GM12891 (cell line): ENCODE measurements around the gene MAN2B1.

Experiments used
- POLR2A ChIP-seq: IDR thresholded peaks from 2 replicates; pipeline ENCODE4 v1.6.1; 2011; ENCODE audit warnings: low read depth, low read length, control low read depth
- POLR2AphosphoS5 ChIP-seq: IDR thresholded peaks from 2 replicates; pipeline ENCODE4 v1.6.1; 2011; ENCODE audit warnings: low read depth, low read length, control low read depth
- SPI1 ChIP-seq: IDR thresholded peaks from 2 replicates; pipeline ENCODE4 v1.6.1; 2011; ENCODE audit warnings: low read depth, low read length, control low read depth
- TAF1 ChIP-seq: IDR thresholded peaks from 2 replicates; pipeline ENCODE4 v1.6.1; 2011; ENCODE audit warnings: low read depth, low read length, control low read depth

DNA sequence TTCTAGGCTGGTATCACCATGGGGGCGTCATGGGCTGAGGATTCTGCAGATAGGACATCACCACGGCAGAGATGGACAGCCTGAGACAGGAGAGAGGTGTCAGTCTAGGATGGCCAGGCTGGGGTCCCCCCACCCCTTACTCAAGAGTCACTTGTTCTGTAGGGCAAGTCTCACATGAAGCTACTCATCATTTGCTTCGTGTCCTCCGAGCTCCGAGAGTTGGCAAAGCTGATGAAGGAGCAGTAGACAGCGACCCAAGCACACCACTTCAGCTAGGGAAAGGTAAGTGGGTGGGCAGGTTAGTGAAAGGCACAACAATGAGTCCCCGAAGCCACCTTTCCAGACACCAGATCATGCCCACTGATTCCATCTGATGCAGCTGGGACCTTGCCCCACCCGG, 1.8 kb upstream of the MAN2B1 start:
- TF ChIP-seq POLR2AphosphoS5: no peak
- no peak for TF ChIP-seq POLR2A
- no peak for TF ChIP-seq TAF1
- TF ChIP-seq SPI1: no peak
